GM23248 (cell line): ENCODE results near the gene NFKBIE. TPM values are rescaled to one million over a fixed set of nuclear protein-coding genes. Genes with fewer than 3 reads are reported as not detected.

Source experiments
- DNase-seq: peaks from one replicate; pipeline ENCODE4 v3.0.0-alpha.2; 2015
- H2AFZ ChIP-seq: fragments of 200-600 bp; sonication (generic); 2 replicates; pipeline ENCODE4 v1.6.1; 2016; ENCODE audit warnings: antibody characterized with exemption
- H3F3A ChIP-seq: fragments of 200-600 bp; sonication (generic); 2 replicates; pipeline ENCODE4 v1.6.1; 2016; ENCODE audit warnings: mild to moderate bottlenecking, antibody characterized with exemption, mixed run types; ENCODE audit not compliant: insufficient read depth
- H3K27ac ChIP-seq: fragments of 200-600 bp; sonication (generic); 2 replicates; pipeline ENCODE4 v1.5.1; 2016; ENCODE audit warnings: mild to moderate bottlenecking
- H3K27me3 ChIP-seq: fragments of 200-600 bp; sonication (generic); replicated peaks from 2 replicates; pipeline ENCODE4 v1.6.1; 2016; ENCODE audit warnings: mild to moderate bottlenecking; ENCODE audit not compliant: insufficient read depth
- H3K36me3 ChIP-seq: fragments of 200-600 bp; sonication (generic); 2 replicates; pipeline ENCODE4 v1.6.1; 2016; ENCODE audit warnings: low read depth, mild to moderate bottlenecking
- H3K4me1 ChIP-seq: fragments of 200-600 bp; sonication (generic); 2 replicates; pipeline ENCODE4 v1.6.1; 2016; ENCODE audit warnings: mild to moderate bottlenecking; ENCODE audit not compliant: insufficient read depth
- H3K4me2 ChIP-seq: fragments of 200-600 bp; sonication (generic); one replicate; pipeline ENCODE4 v1.6.1; 2016; ENCODE audit warnings: mild to moderate bottlenecking; ENCODE audit not compliant: unreplicated experiment
- H3K4me3 ChIP-seq: fragments of 200-600 bp; sonication (generic); 2 replicates; pipeline ENCODE4 v1.5.1; 2016; ENCODE audit warnings: mild to moderate bottlenecking
- H3K79me2 ChIP-seq: fragments of 200-600 bp; sonication (generic); 2 replicates; pipeline ENCODE4 v1.6.1; 2016; ENCODE audit warnings: mild to moderate bottlenecking; ENCODE audit not compliant: insufficient read depth
- H3K9ac ChIP-seq: fragments of 200-600 bp; sonication (generic); 2 replicates; pipeline ENCODE4 v1.6.1; 2016; ENCODE audit warnings: mild to moderate bottlenecking
- H3K9me2 ChIP-seq: fragments of 200-600 bp; sonication (generic); 2 replicates; pipeline ENCODE4 v1.6.1; 2016; ENCODE audit warnings: mixed run types, mild to moderate bottlenecking, moderate library complexity; ENCODE audit not compliant: insufficient read depth
- H3K9me3 ChIP-seq: fragments of 200-600 bp; sonication (generic); one replicate; pipeline ENCODE4 v1.6.1; 2017; ENCODE audit warnings: low read depth
- H4K20me1 ChIP-seq: fragments of 200-600 bp; sonication (generic); 2 replicates; pipeline ENCODE4 v1.6.0; 2016; ENCODE audit not compliant: insufficient read depth
- EZH2 ChIP-seq: fragments of 200-600 bp; sonication (generic); IDR thresholded peaks from 2 replicates; pipeline ENCODE4 v1.6.1; 2018; ENCODE audit warnings: antibody characterized with exemption, mild to moderate bottlenecking; ENCODE audit not compliant: insufficient read depth, poor library complexity, severe bottlenecking
- EZH2phosphoT487 ChIP-seq: fragments of 200-600 bp; sonication (generic); IDR thresholded peaks from 2 replicates; pipeline ENCODE4 v1.6.1; 2018; ENCODE audit warnings: antibody characterized with exemption, moderate library complexity, mild to moderate bottlenecking, low read depth; ENCODE audit not compliant: insufficient read depth
- WGBS, 2 experiments: methylation state at CpG; one replicate each; pipeline ENCODE4 v1.1.6; 2015 to 2017; ENCODE audit warnings: low lambda C conversion rate in 2 of 2, low coverage in 1 of 2; ENCODE audit errors: missing lambda C conversion rate in 2 of 2; 5-methylcytosine and 5-hydroxymethylcytosine counted together
- in situ Hi-C: fragments of 300-500 bp; cut with MboI; formaldehyde crosslinking; loops from 2 replicates; pipeline ENCODE4 v1.15.0; 2020
- polyA plus RNA-seq: library from polyadenylated mRNA; unstranded; fragments of >200 nt; fragmentation: Nextera tagmentation; extraction: Ambion mirVana; gene quantifications from 2 replicates; pipeline ENCODE4 v1.2.1, GENCODE V29; 2016
- total RNA-seq: library from RNA; depleted of rRNA; stranded (reverse); fragments of >200 nt; shearing (Covaris generic); gene quantifications from 2 replicates; pipeline ENCODE4 v1.2.3, GENCODE V29; 2014

The NFKBIE gene
- total and polyA plus RNA-seq, 2 experiments from 2014 or later, result 4.5 to 6.3 TPM

DNA sequence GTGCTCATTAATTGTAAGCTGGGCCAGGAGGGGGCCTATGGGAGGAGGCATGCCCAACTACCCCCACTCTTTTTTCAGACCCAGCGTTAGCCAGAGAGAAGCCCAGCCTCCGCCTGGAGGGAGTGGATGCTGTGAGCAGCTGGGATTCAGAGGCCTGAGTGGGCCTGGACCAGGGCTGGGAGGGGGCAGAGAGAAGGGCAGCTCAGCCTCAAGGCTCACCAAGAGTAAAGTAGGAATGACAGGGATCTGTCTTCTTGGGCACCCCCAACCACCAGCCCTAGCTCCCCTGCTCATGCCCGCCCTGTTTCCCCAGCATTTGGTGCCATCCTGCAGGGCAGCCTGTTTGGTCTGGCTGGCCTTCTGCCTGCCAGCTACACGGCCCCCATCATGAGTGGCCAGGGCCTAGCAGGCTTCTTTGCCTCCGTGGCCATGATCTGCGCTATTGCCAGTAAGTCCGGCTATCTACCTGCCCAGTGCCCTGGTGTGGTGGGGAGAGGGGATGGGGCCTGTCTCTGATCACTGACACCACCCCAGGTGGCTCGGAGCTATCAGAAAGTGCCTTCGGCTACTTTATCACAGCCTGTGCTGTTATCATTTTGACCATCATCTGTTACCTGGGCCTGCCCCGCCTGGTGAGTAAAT is 35.2 kb downstream of the NFKBIE start:
- H2AFZ ChIP-seq, result no peak overlapping the region
- H3K27me3 ChIP-seq, result no peaks in the 10 kb centered on the region
- no peaks in the 10 kb centered on the region for H3K9me2 ChIP-seq
- no peaks in the 10 kb centered on the region for H3K9me3 ChIP-seq
- H3K36me3 ChIP-seq, result no peaks in the 10 kb centered on the region
- in situ Hi-C loops, result no loop called here
- H3F3A ChIP-seq, result peaks cover 17% of the 10 kb centered on the region
- no peak overlapping the region for H3K4me3 ChIP-seq
- no peak overlapping the region for H3K27ac ChIP-seq
- H3K4me1 ChIP-seq, result peaks cover 33% of the 10 kb centered on the region
- H3K9ac ChIP-seq, result no peak overlapping the region
- no peak for DNase-seq
- H3K4me2 ChIP-seq, result no peak overlapping the region
- no peaks in the 10 kb centered on the region; the same call in 1 of the 2 replicates for H3K79me2 ChIP-seq
- no peaks in the 10 kb centered on the region for H4K20me1 ChIP-seq
- no peak for TF ChIP-seq EZH2
- TF ChIP-seq EZH2phosphoT487, result no peak
- WGBS, 2 experiments, result 96% methylated on average over 10 of the region's 10 CpGs

DNA sequence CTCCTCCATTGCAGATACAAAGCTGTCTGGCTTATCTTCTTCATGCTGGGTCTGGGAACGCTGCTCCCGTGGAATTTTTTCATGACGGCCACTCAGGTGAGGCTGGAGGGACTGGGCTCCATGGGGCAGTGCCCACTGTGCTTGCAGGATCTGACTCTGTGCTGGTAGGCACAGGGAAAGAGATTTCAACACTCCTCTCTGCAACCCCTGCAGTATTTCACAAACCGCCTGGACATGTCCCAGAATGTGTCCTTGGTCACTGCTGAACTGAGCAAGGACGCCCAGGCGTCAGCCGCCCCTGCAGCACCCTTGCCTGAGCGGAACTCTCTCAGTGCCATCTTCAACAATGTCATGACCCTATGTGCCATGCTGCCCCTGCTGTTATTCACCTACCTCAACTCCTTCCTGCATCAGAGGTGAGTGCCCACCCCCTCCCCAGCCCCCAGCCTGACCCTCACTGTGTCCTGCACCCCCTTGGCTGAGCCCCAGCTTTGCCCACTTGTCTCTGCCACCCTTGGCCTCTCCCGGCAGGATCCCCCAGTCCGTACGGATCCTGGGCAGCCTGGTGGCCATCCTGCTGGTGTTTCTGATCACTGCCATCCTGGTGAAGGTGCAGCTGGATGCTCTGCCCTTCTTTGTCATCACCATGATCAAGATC is 35.8 kb downstream of the NFKBIE start:
- no peak overlapping the region for H3K27ac ChIP-seq

DNA sequence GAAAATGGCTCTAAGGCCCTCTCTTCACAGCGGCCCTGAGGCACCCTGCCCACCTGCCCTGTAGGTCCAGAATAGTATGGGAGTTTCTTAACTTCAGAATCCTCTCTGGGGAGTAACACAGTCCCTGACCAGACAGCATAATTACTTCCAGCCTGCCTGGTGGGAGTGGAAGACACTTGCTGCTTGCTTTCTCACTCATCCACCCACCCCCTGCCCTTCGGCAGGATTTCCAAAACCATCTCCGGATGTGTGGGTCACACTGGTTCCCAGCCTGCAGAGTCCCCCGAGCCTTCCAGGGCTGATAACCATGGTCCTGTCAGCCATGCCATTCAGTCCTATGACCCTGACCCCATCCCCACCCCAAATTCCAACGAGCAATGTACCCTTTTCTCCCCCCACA is 36.5 kb downstream of the NFKBIE start:
- TF ChIP-seq EZH2 (no peak), EZH2phosphoT487 (no peak)
- peak overlapping the region; percentile 13 for H3K4me2 ChIP-seq
- H2AFZ ChIP-seq, result no peak overlapping the region
- no peaks in the 10 kb centered on the region for H3K9me3 ChIP-seq
- no peaks in the 10 kb centered on the region for H3K27me3 ChIP-seq
- no peak overlapping the region for H3K9ac ChIP-seq
- no peaks in the 10 kb centered on the region for H3K9me2 ChIP-seq
- no peak overlapping the region for H3K4me3 ChIP-seq
- no peak overlapping the region for H3K27ac ChIP-seq
- peaks cover 12% of the 10 kb centered on the region for H3F3A ChIP-seq
- no peaks in the 10 kb centered on the region for H3K36me3 ChIP-seq
- DNase-seq, result peak; percentile 77
- H3K79me2 ChIP-seq, result no peaks in the 10 kb centered on the region; the same call in 1 of the 2 replicates
- in situ Hi-C loops, result no loop called here
- peaks cover 24% of the 10 kb centered on the region for H3K4me1 ChIP-seq
- WGBS, 2 experiments, result 14 to 15% methylated on average over 5 of the region's 5 CpGs
- no peaks in the 10 kb centered on the region for H4K20me1 ChIP-seq

More for the DNA sequence above, 35.8 kb downstream of the NFKBIE start:
- peaks cover 15% of the 10 kb centered on the region for H3F3A ChIP-seq
- H2AFZ ChIP-seq, result no peak overlapping the region
- H3K27me3 ChIP-seq, result no peaks in the 10 kb centered on the region
- in situ Hi-C loops, result no loop called here
- no peak for DNase-seq
- H3K4me2 ChIP-seq, result peak overlapping the region; percentile 13
- no peak overlapping the region for H3K9ac ChIP-seq
- 70 to 80% methylated on average over 8 to 11 of the region's 11 CpGs for WGBS, 2 experiments
- no peak for TF ChIP-seq EZH2phosphoT487
- TF ChIP-seq EZH2, result no peak
- H4K20me1 ChIP-seq, result no peaks in the 10 kb centered on the region
- H3K4me3 ChIP-seq, result no peak overlapping the region
- H3K36me3 ChIP-seq, result no peaks in the 10 kb centered on the region
- H3K4me1 ChIP-seq, result peaks cover 28% of the 10 kb centered on the region
- H3K9me3 ChIP-seq, result no peaks in the 10 kb centered on the region
- H3K9me2 ChIP-seq, result no peaks in the 10 kb centered on the region
- no peaks in the 10 kb centered on the region; the same call in 1 of the 2 replicates for H3K79me2 ChIP-seq

DNA sequence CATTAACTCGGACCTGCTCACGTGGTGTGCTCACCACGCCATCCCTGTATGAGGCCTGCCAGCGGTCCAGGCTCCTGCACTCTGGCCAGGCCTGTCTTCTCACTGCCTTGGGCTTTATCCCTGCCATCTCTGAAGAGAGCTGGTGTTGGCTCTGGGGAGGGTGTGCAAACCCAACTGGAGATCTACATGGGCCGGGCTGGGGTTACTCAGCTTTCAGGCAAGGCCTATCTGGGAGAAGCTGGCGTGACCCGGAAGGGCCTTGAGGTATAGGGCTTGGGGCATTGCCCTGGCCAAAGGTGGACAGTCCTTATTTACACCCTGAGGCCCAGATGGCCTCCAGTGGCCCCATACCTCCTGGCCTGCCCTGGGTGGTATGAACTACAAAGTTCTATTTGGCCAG is 36.9 kb downstream of the NFKBIE start:
- 76 to 77% methylated on average over 7 of the region's 7 CpGs for WGBS, 2 experiments
- Histone ChIP-seq H3K4me3 (no peak overlapping the region), H4K20me1 (no peaks in the 10 kb centered on the region), H2AFZ (no peak overlapping the region), H3K27ac (no peak overlapping the region), H3K4me2 (no peak overlapping the region), H3F3A (peaks cover 8% of the 10 kb centered on the region; the same call in 1 of the 2 replicates), H3K27me3 (no peaks in the 10 kb centered on the region), H3K9me3 (no peaks in the 10 kb centered on the region), H3K4me1 (peaks cover 20% of the 10 kb centered on the region), H3K9ac (no peak overlapping the region), H3K9me2 (no peaks in the 10 kb centered on the region), H3K79me2 (no peaks in the 10 kb centered on the region; the same call in 1 of the 2 replicates), H3K36me3 (no peaks in the 10 kb centered on the region)
- TF ChIP-seq EZH2 (no peak), EZH2phosphoT487 (no peak)
- no peak for DNase-seq
- in situ Hi-C loops, result no loop called here
